RWPE2 (cell line): Measurements from ENCODE around the gene TOMM5.

Source experiments
- ATAC-seq: fragments of 200-7000 bp; cut with Tn5 transposase; 3 replicates; pipeline ENCODE4 v1.9.1; 2021; ENCODE audit warnings: low read depth
- DNase-seq: peaks from one replicate; pipeline ENCODE4 v3.0.0-alpha.2; 2020; ENCODE audit warnings: low spot score
- H3K27ac ChIP-seq: fragments of 450-650 bp; 2 replicates; pipeline ENCODE4 v1.5.1; 2017; ENCODE audit warnings: mild to moderate bottlenecking; ENCODE audit not compliant: poor library complexity, severe bottlenecking
- H3K27me3 ChIP-seq: fragments of 250-450 bp; sonication (Bioruptor Pico); 2 replicates; pipeline ENCODE4 v1.5.1; 2021; ENCODE audit warnings: mild to moderate bottlenecking, moderate library complexity; ENCODE audit not compliant: insufficient read depth, poor library complexity, severe bottlenecking
- H3K36me3 ChIP-seq: fragments of 250-450 bp; sonication (Bioruptor Pico); 2 replicates; pipeline ENCODE4 v1.5.1; 2020; ENCODE audit warnings: low read depth, mild to moderate bottlenecking, moderate library complexity
- H3K4me1 ChIP-seq: fragments of 250-450 bp; sonication (Bioruptor Pico); 2 replicates; pipeline ENCODE4 v1.5.1; 2021; ENCODE audit warnings: mild to moderate bottlenecking, moderate library complexity; ENCODE audit not compliant: insufficient read depth, poor library complexity, severe bottlenecking
- H3K4me3 ChIP-seq: fragments of 250-450 bp; sonication (Bioruptor Pico); 2 replicates; pipeline ENCODE4 v1.5.1; 2021; ENCODE audit warnings: mild to moderate bottlenecking, moderate library complexity; ENCODE audit not compliant: severe bottlenecking
- H3K9me3 ChIP-seq: fragments of 250-450 bp; sonication (Bioruptor Pico); 2 replicates; pipeline ENCODE4 v1.5.1; 2021; ENCODE audit warnings: mild to moderate bottlenecking, moderate library complexity; ENCODE audit not compliant: severe bottlenecking
- TF ChIP-seq, protein P1 (sequence below): fragments of 450-650 bp; IDR thresholded peaks from one replicate; pipeline ENCODE4 v1.5.1; 2017; ENCODE audit warnings: mild to moderate bottlenecking, moderate library complexity; ENCODE audit not compliant: poor library complexity, severe bottlenecking

The TOMM5 gene

DNA sequence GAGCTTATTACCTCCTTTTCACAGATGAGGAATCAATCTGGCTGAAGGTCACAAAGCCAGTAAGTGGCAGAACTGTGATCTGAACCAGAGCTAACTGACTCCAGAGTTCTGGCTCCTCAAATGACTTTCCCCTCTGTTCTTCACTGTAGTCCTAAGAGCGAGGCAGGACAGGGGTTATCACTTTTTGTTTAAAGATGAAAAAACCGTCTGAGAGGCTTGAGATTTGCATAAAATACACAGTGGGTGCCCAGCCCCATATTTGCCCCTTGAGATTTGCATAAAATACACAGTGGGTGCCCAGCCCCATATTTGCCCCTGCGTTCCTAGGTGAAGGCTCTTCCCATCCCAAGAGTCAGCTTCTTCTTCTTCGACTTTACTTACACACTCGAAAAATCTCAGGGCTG is 16.9 kb downstream of the TOMM5 start:
- DNase-seq: no peak
- H3K27me3 ChIP-seq: no peaks in the 10 kb centered on the region
- peak overlapping the region; percentile 73 for H3K4me3 ChIP-seq
- H3K27ac ChIP-seq: peak overlapping the region; percentile 27
- peaks cover 2% of the 10 kb centered on the region; the same call in 1 of the 2 replicates for H3K36me3 ChIP-seq
- no peak; the same call in 2 of the 3 replicates for ATAC-seq
- peaks cover 3% of the 10 kb centered on the region for H3K4me1 ChIP-seq
- no peaks in the 10 kb centered on the region for H3K9me3 ChIP-seq
- TF ChIP-seq, protein P1, sequence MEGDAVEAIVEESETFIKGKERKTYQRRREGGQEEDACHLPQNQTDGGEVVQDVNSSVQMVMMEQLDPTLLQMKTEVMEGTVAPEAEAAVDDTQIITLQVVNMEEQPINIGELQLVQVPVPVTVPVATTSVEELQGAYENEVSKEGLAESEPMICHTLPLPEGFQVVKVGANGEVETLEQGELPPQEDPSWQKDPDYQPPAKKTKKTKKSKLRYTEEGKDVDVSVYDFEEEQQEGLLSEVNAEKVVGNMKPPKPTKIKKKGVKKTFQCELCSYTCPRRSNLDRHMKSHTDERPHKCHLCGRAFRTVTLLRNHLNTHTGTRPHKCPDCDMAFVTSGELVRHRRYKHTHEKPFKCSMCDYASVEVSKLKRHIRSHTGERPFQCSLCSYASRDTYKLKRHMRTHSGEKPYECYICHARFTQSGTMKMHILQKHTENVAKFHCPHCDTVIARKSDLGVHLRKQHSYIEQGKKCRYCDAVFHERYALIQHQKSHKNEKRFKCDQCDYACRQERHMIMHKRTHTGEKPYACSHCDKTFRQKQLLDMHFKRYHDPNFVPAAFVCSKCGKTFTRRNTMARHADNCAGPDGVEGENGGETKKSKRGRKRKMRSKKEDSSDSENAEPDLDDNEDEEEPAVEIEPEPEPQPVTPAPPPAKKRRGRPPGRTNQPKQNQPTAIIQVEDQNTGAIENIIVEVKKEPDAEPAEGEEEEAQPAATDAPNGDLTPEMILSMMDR: no peak

DNA sequence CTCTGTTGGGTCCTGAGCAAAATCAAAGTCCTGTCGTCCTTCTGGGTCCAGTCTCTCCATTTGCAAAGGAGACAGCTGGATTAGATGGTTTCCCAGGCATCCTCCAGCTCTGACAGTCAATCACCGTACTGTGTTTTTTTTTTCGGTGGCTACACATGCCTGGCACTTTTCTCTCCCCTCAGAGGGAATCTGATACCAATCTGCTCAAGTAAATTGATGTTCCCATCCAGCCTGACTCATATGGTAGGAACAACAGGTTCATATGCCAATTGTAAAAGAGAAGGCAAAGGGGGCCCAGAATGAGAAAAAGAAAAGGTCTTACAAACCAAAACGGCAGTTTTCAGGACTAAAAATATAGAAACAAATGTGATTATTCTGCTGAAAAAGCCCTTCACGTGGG is 17.4 kb downstream of the TOMM5 start:
- no peak overlapping the region for H3K27ac ChIP-seq
- no peaks in the 10 kb centered on the region for H3K36me3 ChIP-seq
- H3K27me3 ChIP-seq: no peaks in the 10 kb centered on the region
- ATAC-seq (no peak), DNase-seq (no peak)
- TF ChIP-seq, protein P1: no peak
- no peak overlapping the region for H3K4me3 ChIP-seq
- no peaks in the 10 kb centered on the region for H3K9me3 ChIP-seq
- peaks cover 3% of the 10 kb centered on the region for H3K4me1 ChIP-seq

DNA sequence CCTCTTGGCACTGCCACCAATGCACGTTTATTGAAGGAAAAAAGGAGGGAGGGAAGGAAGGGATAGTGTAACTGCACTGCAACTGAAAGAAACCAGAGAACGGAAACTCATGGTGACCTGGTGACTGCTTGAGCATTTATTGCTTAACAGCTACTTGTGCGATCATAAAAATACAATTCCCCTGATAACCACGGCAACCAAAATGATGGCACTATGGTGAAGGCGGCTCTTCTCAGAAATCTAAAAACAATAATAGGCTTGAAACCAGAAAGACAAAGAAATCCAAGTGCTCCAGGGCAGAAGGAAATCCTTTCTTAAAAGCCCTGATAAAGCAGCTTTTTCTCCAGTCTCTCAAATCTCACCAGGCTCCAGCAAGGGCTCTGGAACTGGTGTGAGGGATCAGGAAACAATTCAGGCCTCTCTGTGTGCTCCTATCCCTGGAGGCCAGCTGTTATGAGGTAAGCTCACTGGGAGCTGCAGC is 18.1 kb downstream of the TOMM5 start:
- no peaks in the 10 kb centered on the region for H3K36me3 ChIP-seq

DNA sequence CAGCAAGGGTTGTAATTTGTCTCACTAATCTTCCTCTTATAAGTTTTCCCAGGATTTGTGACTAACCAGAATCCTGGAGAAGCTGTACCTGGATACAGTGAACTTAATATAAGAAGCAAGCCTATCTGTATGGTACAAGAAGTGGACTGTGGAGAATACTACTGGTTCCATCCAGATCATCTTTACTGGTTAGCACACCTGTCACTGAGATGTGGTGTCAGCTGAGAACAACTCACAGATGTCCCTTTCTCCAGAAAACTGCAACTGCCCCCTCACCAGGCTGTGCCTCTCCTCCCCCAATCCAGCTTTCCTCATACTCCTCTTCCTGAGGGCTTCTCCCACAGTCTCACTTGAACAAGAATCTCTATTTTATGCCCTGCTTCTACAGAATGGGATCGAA is 21.1 kb downstream of the TOMM5 start:
- no peak overlapping the region for H3K27ac ChIP-seq
- no peaks in the 10 kb centered on the region for H3K9me3 ChIP-seq
- H3K4me1 ChIP-seq: peaks cover 3% of the 10 kb centered on the region
- H3K27me3 ChIP-seq: no peaks in the 10 kb centered on the region
- ATAC-seq (no peak), DNase-seq (no peak)
- no peaks in the 10 kb centered on the region for H3K36me3 ChIP-seq
- H3K4me3 ChIP-seq: no peak overlapping the region
- TF ChIP-seq, protein P1: no peak

More for the DNA sequence above, 18.1 kb downstream of the TOMM5 start:
- Histone ChIP-seq H3K9me3 (no peaks in the 10 kb centered on the region), H3K4me3 (no peak overlapping the region), H3K27ac (no peak overlapping the region), H3K4me1 (peaks cover 3% of the 10 kb centered on the region), H3K27me3 (no peaks in the 10 kb centered on the region)
- DNase-seq (no peak), ATAC-seq (no peak)
- TF ChIP-seq, protein P1: no peak

DNA sequence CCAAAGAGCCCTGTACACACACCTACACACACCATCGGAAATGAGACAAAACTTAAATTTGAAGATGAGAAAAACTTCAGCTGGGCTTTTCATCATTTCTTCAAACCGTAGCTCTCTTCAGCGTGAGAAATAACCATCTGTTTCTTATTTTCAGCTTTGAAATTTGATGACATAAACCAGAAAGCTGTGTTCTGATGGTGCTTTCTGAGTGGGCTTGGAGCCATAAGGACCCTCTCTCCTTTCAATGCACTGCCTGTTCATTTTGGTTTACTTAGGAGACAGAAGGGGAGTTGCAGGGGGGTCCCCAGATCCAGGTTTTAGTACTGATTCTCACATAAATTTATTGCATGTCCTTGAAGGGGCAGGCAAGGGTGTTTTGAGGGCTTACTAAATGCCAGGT is 25.7 kb downstream of the TOMM5 start:
- DNase-seq (no peak), ATAC-seq (no peak)
- Histone ChIP-seq H3K4me1 (no peaks in the 10 kb centered on the region), H3K4me3 (no peak overlapping the region), H3K27me3 (no peaks in the 10 kb centered on the region), H3K9me3 (peaks cover 4% of the 10 kb centered on the region), H3K27ac (no peak overlapping the region), H3K36me3 (no peaks in the 10 kb centered on the region)
- TF ChIP-seq, protein P1: no peak
